ENCODE data around the gene GARNL3.

- TF ChIP-seq CTCF (IDR thresholded peaks at IDR 0.05; ENCODE audit: insufficient read depth, low read depth, low read length) (no peak), EZH2 (IDR thresholded peaks at IDR 0.05; ENCODE audit: insufficient read depth, low read length) (no peak)
Measured at GRCh38 chr9:127399736-127400269, 135.2 kb downstream of the GARNL3 start.

Data from astrocyte (in vitro differentiated cells and primary cell).